HCT116 (cell line): ENCODE results near the gene KLRG1.

Experiments
- ELF1 ChIP-seq: IDR thresholded peaks from 2 replicates; pipeline ENCODE4 v1.6.1; 2012; ENCODE audit warnings: low read depth, borderline replicate concordance
- EZH2 ChIP-seq: fragments of 200-600 bp; sonication (generic); IDR thresholded peaks from 2 replicates; pipeline ENCODE4 v1.6.1; 2017; ENCODE audit warnings: antibody characterized with exemption, mixed run types
- TCF7L2 ChIP-seq: IDR thresholded peaks from 2 replicates; pipeline ENCODE4 v1.7.0; 2011; ENCODE audit warnings: borderline replicate concordance, inconsistent platforms; ENCODE audit not compliant: insufficient read depth, insufficient read length; ENCODE audit errors: extremely low read depth
- ZFX ChIP-seq: fragments of 450-650 bp; IDR thresholded peaks from 2 replicates; pipeline ENCODE4 v1.6.1; 2017
- ZNF274 ChIP-seq: fragments of 200-500 bp; sonication (Bioruptor generic); IDR thresholded peaks from 2 replicates; pipeline ENCODE4 v1.6.1; 2014; ENCODE audit warnings: mild to moderate bottlenecking, low read depth, low read length, inconsistent platforms
- TF ChIP-seq, protein P1 (sequence below), 3 experiments: fragments of 200-600 bp in 1 of 3; sonication (generic) in 1 of 3; IDR thresholded peaks in 2 of 3; conservative IDR thresholded peaks in 1 of 3; 2 replicates each; pipeline ENCODE4 v1.5.1; 2012 to 2017; ENCODE audit warnings: low read depth in 2 of 3, low read length in 2 of 3, antibody characterized with exemption in 1 of 3, borderline replicate concordance in 1 of 3, control low read depth in 1 of 3, mild to moderate bottlenecking in 1 of 3, mixed read lengths in 1 of 3, mixed run types in 1 of 3, moderate library complexity in 1 of 3; ENCODE audit not compliant: insufficient read depth in 1 of 3
- TF ChIP-seq, protein P2 (sequence below): IDR thresholded peaks from 2 replicates; pipeline ENCODE4 v1.6.1; 2012; ENCODE audit warnings: low read depth

DNA sequence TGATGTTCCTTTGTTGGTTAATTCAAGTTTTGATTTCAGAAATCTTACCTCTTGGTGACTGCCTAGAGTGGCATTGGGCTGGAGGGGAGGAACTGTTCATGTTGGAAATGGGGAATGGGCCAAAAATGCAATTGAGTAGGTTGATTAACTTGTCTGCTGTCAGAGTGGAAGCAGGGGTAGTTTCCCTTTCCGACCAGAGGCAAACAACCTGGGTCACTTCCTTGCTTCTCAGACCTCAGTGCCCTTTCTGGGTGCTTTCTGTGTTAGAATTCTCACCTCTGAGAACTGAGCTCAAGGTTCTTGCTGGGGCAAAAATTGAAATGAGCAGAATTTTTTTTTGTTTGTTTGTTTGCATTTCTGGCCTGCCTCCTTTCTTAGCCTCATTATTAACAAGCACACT lies 37.6 kb upstream of the KLRG1 start:
- TF ChIP-seq ZNF274 (no peak), EZH2 (no peak), ELF1 (no peak), ZFX (no peak), TCF7L2 (no peak)
- TF ChIP-seq, protein P1, sequence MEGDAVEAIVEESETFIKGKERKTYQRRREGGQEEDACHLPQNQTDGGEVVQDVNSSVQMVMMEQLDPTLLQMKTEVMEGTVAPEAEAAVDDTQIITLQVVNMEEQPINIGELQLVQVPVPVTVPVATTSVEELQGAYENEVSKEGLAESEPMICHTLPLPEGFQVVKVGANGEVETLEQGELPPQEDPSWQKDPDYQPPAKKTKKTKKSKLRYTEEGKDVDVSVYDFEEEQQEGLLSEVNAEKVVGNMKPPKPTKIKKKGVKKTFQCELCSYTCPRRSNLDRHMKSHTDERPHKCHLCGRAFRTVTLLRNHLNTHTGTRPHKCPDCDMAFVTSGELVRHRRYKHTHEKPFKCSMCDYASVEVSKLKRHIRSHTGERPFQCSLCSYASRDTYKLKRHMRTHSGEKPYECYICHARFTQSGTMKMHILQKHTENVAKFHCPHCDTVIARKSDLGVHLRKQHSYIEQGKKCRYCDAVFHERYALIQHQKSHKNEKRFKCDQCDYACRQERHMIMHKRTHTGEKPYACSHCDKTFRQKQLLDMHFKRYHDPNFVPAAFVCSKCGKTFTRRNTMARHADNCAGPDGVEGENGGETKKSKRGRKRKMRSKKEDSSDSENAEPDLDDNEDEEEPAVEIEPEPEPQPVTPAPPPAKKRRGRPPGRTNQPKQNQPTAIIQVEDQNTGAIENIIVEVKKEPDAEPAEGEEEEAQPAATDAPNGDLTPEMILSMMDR (IDR thresholded peaks at IDR 0.05 in 2 of 3, conservative IDR thresholded peaks at IDR 0.05 in 1 of 3; ENCODE audit: borderline replicate concordance in 1 of 3, insufficient read depth in 1 of 3, low read depth in 2 of 3, low read length in 2 of 3): no peak
- TF ChIP-seq, protein P2, sequence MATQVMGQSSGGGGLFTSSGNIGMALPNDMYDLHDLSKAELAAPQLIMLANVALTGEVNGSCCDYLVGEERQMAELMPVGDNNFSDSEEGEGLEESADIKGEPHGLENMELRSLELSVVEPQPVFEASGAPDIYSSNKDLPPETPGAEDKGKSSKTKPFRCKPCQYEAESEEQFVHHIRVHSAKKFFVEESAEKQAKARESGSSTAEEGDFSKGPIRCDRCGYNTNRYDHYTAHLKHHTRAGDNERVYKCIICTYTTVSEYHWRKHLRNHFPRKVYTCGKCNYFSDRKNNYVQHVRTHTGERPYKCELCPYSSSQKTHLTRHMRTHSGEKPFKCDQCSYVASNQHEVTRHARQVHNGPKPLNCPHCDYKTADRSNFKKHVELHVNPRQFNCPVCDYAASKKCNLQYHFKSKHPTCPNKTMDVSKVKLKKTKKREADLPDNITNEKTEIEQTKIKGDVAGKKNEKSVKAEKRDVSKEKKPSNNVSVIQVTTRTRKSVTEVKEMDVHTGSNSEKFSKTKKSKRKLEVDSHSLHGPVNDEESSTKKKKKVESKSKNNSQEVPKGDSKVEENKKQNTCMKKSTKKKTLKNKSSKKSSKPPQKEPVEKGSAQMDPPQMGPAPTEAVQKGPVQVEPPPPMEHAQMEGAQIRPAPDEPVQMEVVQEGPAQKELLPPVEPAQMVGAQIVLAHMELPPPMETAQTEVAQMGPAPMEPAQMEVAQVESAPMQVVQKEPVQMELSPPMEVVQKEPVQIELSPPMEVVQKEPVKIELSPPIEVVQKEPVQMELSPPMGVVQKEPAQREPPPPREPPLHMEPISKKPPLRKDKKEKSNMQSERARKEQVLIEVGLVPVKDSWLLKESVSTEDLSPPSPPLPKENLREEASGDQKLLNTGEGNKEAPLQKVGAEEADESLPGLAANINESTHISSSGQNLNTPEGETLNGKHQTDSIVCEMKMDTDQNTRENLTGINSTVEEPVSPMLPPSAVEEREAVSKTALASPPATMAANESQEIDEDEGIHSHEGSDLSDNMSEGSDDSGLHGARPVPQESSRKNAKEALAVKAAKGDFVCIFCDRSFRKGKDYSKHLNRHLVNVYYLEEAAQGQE: no peak
